MV-4-11 (cell line): Measurements from ENCODE around the gene CACNA1C.
A peak's percentile ranks its signal among the peaks of the same experiment; 100 is the strongest.

ENCODE experiments used
- DNase-seq: peaks from one replicate; lab custom pipeline; 2025; lab: John Stamatoyannopoulos, UW

The CACNA1C gene

DNA sequence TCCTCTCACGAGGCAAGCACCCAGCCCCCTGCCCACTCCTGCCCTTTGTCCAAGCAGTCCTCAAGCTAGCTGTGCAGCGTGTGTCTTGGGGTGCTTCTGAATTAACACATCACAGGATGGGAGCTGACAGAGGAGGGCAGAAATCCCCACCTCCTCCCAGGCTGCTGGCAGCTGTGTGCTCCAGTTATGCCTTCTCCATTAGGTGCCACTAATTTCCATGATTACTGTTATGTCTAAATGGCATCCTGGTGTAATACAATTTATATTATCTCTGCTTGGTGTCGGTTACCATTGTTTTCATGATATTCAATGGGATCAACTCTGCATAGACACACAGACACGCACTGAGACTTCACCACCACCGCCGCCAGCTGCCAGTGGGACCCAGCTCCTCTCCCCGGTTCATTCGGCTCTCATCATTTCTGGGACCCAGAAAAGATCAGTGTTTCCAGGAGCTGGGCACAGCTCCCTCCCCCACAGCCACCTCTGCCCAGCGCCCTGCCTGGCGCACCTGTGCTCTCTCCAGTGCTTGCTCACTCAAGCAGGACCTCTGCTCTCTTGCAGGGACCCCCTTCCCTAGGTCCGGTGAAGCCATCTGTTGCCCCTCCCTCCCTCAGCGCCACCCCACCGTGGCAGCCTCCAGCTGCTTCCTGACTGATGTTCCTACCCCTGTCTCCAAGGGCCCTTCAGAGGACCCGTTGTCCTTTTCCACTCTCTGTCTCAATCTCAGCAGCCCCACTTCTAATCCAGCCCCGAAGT lies 574.5 kb downstream of the CACNA1C start:
- no peak for DNase-seq

DNA sequence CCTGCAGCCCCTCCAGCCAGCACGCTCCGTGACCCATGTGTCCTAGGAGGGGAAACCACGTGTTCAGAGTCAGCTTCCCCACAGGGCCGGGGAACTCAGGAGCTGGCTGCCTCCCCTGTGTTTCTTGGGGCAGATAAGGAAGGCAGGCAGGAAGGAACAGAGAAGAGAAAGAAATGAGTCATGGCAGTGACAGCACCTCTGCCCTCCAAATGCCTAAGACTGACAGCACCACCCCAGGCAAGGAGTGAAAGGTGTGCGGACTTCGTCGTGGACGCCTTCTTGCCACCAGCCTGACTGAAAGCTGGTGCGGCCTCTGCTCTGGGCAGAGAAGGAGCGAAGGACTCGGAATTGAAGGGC lies 575.0 kb downstream of the CACNA1C start:
- no peak for DNase-seq

DNA sequence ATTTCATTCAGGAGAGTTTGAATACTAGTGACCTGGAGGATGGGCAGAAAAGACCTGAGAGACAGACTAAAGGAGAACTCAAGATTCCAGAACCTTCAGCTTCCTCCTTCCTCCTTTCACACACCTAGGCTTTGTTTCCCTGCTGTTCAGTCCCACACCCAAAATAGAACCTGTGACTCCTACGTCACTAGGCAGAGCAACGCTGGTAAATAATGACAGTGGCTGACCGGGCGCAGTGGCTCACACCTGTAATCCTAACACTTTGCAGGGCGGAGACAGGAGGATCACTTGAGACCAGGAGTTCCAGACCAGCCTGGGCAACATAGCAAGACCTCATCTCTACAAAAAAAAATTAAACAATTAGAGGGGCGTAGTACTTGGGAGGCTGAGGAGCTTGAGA lies 575.6 kb downstream of the CACNA1C start:
- DNase-seq, result no peak

DNA sequence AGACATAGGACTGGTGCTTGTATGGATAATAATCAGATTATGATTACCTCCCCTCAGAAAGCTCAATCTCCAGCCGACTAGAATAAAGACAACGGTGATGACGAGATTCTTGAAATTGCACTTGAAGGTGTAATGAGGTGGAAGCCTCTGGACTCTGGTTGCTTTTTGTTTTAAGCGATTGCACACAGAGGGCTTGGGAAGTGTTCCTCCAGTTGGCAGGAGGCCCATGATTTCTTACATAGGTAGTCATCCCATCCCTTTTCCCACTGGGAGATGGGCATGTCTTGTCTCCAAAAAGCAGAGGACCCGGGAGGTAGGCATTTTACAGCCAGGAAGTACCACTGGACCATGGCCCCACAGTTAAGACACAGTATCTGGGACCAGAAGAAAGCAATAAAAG lies 576.3 kb downstream of the CACNA1C start:
- DNase-seq, result no peak

DNA sequence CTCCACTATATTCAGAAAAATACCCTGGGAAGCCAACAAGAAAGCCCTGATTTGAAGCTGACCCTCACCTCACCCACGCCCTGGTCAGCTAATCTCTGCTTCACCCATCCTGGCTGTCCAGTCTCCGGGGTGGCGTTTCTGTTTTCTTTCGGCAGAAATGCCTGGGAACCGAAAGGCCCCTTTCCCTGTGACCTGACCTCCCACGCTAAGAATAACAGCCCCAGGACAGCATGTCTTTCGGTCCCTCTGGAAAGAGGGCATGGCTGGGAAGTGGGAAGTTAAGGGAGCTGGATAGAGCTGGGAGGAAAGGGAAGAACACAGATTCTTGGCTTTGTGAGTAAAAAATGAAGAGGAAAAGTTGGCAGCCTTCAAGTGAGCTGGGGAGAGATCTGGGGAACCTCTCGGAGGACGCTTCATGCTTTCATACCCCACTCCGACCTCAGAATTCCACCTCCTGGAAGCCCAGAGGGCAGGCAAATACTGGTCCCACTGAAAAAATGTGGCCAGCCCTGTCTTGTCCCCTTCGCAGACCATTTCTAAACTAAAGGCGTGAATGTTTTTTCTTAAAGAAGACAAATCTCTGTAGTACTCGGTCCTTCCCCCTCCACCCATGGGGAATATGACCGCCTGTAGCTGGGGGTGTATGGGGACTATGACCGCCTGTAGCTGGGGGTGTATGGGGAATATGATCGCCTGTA lies 579.0 kb downstream of the CACNA1C start:
- no peak for DNase-seq

DNA sequence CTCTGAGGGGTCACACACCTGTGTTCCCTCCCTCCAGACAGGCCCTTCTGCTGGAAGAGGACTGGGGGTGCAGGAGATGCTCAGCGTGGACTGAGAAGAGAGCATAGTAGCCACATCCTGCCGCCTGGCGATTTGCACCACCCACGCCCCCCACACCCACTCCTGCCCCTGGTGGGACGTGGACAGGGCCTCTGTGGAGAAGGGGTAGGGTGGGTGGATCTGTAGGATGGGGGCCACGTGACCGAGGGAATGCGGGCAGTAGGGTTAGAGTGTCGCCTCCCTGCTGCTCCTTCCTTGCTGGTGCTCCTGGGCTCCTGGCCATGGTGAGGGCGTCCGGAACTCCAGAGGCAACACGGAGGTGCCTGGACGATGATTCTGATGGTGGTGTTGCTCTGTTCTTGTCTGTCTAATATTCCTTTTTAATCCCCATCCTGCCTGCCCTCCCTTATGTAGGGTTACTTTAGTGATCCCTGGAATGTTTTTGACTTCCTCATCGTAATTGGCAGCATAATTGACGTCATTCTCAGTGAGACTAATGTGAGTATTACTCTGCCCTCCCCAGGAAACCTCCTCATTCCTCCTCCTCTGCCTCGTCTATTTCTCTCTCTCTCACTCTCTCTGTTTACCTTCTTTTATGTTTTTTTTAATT lies 580.5 kb downstream of the CACNA1C start:
- DNase-seq, result no peak

DNA sequence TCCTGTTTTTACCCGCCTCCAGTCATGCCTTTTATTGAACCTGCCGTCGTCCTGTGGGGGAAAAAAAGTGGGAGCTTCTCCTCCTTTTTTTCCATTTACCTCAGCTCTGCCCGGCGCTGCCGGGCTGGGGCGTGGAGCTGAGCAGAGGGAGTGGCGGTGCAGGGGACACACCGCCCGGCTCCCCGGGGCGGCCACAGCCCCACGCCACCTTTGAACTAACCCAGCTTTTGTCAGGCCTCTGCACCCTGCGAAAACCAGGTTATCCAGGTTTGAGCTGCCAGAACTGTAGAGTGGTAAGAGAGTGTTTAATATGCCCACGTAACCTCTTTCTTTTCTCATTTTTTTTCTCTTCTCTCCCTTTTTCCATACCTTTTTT lies 581.0 kb downstream of the CACNA1C start:
- DNase-seq, result no peak

DNA sequence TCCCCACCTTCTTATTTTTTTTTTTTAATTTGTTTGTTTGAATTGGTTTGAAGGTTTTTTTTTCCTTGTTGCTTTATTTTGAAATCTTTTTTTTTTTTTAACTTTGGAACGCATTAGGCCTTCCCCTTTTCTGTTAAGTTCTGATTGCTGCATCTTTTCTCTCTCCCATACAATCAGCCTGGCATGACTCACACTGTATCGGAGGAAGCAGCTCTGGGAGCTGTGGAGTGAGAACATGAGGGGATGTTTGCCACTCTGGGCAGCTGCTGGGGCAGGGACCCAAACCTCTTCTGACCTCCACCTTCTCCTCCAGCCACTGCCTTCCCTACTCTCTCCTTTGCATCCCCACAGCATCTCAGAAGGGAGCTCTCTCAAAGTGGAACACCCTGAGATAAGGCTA lies 581.7 kb downstream of the CACNA1C start:
- peak; percentile 20 for DNase-seq

DNA sequence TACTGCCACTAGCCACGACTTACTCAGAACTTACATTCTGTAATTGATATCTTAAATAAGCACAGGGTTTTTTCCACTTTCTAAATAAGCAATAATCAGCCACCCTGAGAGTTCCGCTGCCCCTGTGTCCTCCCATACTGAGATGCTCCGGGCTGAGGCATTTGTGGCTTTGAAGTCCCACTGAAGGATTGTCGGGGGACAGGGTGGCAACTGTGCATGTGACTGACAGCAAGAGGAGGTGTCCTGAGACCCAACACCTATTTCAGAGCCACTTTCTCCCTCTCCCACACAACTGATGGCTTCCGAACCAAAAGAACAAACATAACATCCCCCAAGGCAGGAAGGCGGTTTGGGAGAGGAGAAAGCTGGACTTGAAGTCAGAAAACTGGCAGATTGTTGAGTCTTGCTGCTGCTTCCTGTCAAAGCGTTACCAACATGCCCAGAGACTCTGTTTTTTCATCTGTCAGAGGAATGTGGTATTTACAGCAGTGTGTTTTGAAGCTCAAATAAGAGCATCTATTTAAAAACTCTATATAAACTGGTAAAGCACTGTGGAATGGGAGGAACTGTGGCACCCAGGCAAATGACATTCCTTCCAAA lies 584.1 kb downstream of the CACNA1C start:
- DNase-seq, result no peak

DNA sequence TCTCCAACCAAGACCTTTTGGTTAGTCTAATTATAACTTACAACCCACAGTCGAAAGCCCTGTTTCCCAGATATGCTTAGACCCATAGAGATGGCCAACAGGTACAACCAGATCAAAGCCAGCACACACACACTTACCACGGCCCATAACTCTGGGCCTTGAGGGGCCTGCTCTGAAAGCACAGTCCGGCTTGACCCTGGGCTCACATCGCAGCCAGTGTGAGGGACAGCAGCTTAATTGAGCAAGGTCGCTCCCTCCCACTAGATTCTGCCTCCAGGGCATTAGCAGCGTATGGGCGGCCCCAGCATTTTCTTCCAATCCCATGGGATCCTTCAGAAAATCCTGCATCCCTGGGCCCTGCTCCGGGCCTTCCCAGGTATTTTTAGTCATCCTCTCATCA lies 584.6 kb downstream of the CACNA1C start:
- no peak for DNase-seq

DNA sequence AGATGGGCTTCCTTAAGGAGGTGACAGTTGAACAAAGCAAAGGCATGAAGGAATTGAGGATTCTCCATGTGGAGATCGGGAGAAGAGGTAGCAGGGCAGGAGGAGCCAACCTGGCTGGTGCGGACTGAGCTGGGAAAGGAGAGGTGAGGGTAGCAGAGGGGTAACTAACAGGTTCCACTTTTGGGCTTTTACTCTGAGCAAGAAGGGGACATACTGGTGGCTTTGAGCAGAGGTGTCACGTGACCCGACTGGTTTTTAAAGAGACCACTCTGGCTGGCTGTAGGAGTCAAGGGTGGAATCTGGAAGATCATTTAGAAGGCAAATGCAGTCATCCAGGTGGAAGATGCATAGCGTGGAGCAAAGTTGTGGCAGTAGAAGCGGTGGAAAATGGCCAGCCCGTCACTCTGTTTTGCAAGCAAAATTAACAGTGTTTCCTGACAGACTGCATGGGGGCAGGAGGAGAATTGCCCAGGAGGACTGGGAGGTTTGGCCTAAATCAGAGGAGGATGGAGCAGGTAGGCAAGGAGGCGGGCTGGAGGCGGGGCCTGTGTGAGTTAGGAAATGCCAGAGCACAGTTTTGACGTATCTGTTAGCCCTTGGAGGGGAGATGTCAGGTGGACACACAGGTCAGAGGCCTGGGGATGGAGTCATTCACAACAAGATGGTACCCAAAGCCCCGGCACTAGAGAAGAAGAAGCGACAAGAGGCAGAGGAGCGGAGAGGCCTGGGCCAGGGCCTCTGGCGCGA lies 585.7 kb downstream of the CACNA1C start:
- no peak for DNase-seq

DNA sequence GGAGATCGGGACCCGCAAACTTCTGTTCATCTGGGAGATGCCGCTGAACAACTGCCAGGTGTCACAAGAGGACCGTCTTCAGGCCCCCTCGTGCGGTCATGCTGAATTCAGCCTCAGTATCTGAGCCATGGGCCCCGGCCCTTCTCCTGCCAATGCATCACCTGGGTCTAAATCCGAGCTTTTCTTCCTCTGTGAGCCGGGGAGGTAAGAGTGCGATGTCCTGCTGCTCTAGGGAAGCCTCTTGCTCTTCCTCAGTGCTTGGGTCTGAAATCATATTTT lies 586.2 kb downstream of the CACNA1C start:
- no peak for DNase-seq

DNA sequence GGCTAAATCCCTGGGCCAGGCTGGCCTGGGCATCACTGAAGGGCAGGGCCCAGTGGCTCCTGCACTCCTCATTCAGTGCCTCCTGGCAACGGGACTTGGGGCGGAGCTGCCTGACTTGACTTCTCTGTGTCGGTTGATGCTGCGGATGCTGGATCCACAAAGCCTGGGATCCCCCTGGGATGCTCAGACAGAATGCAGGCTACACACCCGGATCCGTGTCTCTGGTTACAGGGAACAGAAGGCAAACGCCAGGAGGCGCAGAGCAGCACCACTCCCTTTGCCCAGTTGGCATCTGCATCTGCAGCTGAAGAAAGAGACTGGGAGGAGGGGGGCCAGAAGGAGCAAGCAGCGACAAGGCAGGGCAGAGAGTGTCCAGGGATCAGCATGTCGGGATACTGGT lies 587.5 kb downstream of the CACNA1C start:
- no peak for DNase-seq

DNA sequence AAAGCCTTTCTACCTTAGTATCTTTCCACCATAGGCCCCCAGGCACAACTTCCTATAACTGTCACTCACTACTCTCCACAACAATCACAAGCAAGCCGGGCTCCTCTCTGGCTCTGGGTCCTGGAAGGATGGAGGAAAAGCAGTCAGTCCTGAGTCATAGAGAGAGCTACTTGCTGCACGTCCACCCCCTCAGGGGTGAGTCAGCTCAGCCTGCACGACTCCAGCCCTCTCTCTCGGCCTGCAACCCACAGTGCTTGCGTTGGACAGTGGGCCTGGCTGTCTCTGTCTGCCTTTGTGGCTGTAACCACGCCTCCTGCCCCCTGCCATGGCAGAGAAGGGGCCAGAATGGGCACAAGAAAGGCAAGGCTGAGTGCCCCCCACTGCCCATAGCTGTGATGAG lies 587.9 kb downstream of the CACNA1C start:
- peak; percentile 36 for DNase-seq

DNA sequence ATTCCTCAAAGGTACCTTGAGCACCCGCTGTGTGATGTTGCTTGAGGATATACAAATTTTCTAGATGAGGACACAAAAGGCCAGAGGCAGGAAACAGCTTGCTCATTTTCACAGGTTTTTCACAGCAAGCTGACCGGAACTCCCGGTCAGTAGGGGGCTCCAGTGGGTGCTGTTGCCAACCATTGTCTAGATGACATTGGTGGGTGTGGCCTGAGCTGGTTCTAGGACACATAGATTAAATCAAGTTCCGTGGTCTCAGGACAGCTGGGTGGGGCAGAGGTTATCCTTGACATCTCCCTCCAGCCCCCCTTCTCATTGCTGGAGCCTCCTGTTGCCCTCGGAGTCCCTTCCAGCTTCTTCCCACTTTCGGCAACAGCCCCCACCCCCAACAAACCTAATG lies 588.4 kb downstream of the CACNA1C start:
- DNase-seq, result no peak

DNA sequence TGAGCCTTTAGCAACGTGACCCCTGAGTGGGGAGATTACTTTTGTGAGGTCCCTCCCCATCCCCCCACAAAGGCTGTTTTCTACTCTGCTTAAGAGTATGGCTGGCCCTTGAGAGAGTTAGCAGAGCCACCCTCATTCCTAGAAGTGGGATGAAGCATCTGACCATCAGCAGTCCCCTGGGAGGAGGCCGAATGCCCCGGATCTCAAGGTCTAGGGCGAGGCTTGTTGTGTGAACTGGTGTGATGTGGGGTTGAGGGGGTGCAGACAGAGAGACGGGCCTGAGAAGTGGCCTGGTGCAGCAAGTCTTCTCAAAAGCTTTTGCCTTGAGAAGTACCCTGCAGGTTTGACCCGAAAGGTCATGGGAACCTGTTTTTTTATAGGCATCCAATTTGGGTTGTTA lies 589.0 kb downstream of the CACNA1C start:
- DNase-seq, result no peak

DNA sequence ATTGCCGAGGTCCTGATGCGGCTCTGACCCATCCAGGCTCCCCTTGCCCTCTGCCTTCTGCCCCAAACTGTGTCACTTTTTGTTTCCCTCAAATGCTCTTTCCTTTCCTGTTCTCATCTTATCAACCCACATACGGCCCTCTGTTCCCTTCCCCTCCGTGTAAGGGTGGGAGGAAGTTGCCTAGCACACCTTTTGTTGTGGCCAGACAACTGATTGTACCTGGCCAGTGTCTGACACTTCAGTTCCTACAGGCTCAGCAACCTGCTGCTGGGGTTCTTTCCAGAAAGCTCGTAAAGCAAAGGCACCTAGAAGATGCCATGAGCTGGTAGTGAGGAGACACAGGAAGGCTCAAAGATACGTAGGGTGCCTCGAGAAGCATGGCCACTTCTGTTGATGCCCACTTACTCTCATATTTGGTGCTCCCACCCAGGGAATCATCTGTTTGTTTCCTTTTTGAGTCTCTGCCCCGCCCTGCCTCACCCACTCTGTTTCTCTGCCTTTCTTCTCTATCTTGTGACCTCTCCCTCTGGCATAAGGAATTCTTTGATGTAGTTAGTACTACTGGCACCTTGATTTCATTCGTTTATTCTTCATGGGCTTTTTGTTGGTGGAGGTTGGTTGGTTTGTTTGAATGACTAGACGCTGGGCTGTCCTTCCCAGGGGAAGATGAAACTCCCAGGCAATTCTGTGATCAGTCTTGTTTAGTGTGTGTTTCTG lies 589.5 kb downstream of the CACNA1C start:
- no peak for DNase-seq

DNA sequence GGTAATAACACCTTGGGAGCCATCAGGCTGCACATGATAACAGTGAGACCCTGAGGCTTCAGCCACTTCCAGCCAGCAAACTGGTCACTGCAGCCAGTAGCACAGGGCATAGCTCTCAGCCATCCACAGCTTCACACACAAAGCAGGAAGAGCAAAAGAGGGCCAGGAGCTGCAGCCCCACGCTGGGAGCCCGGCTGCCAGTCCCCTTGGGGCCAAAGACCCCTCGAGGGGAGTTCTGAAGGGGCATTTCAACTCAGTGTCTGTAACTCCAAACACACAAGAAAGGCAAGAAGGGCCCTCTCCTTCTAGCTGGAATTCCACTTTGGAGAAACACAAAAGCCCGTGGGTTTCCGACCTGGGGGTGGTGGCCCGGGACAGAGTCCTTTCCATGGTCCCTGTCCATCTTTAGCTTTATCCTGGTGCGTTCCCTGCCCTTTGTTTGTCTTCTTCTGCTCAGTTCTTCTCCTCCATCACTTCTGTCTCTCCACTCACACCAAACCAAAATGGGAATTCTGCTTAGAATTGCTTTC lies 590.2 kb downstream of the CACNA1C start:
- no peak for DNase-seq

DNA sequence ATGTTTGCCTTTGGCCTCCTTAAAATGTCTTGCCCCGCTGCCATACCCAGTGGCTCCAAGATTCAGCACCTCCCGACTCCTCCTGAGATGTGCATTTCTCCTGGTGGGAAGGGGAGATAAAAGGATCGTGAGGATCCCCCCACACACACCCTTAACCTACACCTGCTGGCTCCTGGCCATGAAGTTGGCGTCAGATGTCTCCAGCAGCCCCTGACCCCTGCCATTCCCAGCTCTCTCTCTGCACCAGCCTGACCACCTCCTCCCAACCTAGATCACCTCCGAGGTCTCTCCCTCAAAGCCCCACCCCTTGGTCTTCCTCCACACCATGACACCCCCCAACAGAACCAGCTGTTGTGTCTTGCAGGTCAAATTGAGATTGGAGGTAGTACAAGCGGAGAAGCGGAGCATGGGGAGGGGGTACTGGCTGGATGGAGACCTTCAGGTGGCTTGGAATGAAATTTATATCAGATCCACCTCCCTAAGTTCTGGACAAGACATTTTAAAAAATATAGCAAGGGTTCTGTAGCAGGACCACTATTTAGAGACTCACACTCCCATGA lies 590.9 kb downstream of the CACNA1C start:
- DNase-seq, result no peak

DNA sequence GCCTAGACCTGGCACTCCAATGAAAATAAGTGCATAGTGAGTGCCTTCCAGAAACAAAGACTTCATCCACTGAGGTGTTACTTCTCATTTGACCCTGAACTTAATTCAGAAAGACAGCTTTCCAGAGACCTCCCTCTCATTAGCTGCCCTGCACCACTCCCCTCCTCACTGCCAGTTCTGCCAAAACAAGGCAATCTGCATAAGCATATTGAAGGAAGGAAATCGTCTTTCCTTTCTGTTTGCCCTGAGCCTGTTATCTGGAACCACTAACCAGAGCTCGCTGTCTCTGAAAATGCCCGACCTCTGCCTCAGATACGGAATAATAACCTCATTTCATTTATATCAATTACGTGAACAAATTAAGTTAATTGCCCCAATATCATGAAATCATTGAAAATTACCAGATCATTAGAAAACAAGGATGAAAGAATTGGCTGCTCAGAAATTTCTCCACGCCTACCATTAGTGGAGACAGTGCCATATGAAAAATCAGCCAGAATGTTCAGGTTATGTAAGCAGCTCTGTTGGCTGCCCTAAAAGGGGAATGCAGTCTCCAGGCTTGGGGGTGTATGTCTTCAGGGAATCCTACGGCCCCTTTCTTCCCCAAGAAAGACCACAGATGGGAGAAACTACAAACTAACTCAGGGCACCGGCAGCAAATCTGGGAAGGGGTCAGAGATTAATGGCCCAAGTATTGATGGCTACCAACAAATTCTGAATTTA lies 592.1 kb downstream of the CACNA1C start:
- DNase-seq, result no peak

DNA sequence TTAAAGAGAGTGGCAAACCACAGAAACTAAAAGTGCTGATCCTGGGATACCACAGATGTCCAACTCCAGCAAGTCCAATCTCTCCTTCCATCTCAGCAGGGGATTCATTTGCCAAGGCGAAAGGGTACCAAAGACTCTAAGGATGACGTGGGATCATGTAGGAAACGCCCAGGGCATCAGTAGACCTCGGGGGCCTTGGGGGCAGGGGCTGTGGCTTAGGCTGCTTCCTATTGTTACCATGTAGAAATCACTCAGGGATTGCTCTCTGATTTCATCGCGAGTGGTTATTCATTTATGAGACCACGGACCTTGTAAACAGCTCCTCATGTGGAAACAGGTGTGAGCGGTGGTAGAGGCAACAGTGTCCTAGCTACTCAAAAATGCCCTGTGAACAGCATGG lies 592.7 kb downstream of the CACNA1C start:
- DNase-seq, result no peak
